RWPE1 (cell line): ENCODE measurements around the gene WWTR1.

Experiments
- CTCF ChIA-PET: fragments of 350-600 bp; sonication (Branson Sonifier 250); formaldehyde crosslinking; extraction: SDS; loops from one replicate; lab custom pipeline; 2021; lab: Yijun Ruan, JAX
- POLR2A ChIA-PET: fragments of 400-600 bp; formaldehyde crosslinking; extraction: SDS; loops from one replicate; lab custom pipeline; 2020; ENCODE audit warnings: antibody characterized with exemption; ENCODE audit not compliant: low non-redundant PET; lab: Yijun Ruan, JAX
- DNase-seq: peaks from one replicate; pipeline ENCODE4 v3.0.0; 2012; ENCODE audit warnings: low spot score
- H3K27ac ChIP-seq: fragments of 450-650 bp; 2 replicates; pipeline ENCODE4 v1.5.1; 2017
- TF ChIP-seq, protein P1 (sequence below): fragments of 450-650 bp; conservative IDR thresholded peaks from 2 replicates; pipeline ENCODE4 v1.5.1; 2017; ENCODE audit warnings: low read depth, mild to moderate bottlenecking

Gene WWTR1

DNA sequence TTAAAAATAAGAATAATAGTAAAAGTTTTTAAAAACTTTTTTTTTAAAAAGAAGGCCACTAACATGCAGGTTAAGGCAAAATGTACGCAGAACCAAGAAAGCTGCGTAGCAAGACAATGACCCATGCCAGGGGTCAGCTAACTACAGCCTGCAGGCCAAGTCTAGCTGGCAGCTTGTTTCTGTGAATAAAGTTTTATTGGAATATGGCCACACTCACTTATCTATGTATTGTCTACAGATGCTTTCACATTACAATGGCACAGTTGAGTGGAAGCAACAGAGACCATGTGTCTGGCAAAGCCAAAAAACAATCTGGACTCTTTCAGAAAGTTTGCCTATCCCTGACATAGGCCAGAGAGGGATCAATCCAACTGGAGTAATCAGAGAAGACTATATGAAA, 46.7 kb downstream of the WWTR1 start:
- POLR2A ChIA-PET: no interaction called here
- TF ChIP-seq, protein P1, sequence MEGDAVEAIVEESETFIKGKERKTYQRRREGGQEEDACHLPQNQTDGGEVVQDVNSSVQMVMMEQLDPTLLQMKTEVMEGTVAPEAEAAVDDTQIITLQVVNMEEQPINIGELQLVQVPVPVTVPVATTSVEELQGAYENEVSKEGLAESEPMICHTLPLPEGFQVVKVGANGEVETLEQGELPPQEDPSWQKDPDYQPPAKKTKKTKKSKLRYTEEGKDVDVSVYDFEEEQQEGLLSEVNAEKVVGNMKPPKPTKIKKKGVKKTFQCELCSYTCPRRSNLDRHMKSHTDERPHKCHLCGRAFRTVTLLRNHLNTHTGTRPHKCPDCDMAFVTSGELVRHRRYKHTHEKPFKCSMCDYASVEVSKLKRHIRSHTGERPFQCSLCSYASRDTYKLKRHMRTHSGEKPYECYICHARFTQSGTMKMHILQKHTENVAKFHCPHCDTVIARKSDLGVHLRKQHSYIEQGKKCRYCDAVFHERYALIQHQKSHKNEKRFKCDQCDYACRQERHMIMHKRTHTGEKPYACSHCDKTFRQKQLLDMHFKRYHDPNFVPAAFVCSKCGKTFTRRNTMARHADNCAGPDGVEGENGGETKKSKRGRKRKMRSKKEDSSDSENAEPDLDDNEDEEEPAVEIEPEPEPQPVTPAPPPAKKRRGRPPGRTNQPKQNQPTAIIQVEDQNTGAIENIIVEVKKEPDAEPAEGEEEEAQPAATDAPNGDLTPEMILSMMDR: no peak
- CTCF ChIA-PET: interaction anchor here (0.7 kb wide), 1 partner anchor 256 kb away, joined by 3 read pairs; no protein-coding TSS in a partner anchor
- no peak for DNase-seq
- no peak overlapping the region for H3K27ac ChIP-seq

DNA sequence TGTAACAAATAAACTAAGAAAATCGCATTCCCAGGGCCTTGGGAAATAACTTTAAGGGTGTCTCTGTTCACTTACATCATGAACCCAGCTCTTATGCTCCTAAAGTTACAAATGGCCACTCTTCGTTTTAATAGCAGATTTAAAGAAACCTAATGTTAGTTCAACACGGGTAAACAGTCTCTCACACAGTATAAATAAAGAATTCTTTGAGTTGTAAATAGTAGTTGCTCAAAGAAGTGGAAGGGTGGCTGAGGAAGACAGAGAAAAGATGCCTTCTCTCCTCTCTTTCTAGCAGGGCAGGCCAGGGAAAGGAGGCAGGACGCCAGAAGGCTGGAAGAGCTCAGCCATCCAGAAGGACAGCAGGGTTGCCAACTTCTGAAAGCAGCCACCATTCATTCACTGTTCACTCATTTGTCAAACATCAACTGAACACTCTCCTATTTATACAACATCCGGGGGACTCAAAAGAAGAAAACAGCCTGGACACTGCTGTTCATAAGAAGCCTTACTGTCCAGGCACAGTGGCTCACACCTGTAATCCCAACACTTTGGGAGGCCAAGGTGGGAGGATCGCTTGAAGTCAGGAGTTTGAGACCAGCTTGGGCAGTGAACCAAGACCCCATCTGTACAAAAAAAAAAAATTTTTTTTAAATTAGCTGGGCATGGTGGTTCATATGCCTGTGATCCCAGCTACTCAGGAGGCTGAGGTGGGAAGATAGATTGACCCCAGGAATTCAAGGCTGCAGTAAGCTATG, 47.3 kb downstream of the WWTR1 start:
- H3K27ac ChIP-seq: no peak overlapping the region
- DNase-seq: no peak
- ChIA-PET POLR2A (no interaction called here), CTCF (interaction anchor here (0.6 to 0.7 kb wide), 3 partner anchors 42 to 992 kb away, joined by 3 read pairs; partner anchors contain the start of gene SELENOT)
- TF ChIP-seq, protein P1: no peak

DNA sequence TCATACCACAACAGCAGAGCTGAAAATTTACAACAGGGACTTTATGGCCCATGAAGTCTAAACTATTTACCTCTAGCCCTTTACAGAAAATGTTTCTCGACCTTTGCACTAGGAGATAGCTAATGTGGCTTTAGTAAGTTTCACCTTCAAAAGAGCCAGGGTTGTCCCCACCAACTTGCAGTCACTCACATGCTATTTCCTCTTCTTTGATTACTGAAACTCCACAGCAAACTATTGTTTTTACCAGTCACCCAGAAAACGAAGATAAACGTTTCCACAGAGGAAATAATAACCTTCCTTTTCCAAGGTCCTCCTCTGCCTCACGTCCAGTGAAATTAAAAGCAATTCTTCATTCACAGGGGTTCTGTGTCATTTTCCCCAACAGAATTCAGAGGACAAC, 48.2 kb downstream of the WWTR1 start:
- POLR2A ChIA-PET: no interaction called here
- H3K27ac ChIP-seq: no peak overlapping the region
- TF ChIP-seq, protein P1: no peak
- CTCF ChIA-PET: interaction anchor here (0.6 kb wide), 2 partner anchors 41 to 993 kb away, joined by 3 read pairs; partner anchors contain the start of gene SELENOT
- DNase-seq: no peak

DNA sequence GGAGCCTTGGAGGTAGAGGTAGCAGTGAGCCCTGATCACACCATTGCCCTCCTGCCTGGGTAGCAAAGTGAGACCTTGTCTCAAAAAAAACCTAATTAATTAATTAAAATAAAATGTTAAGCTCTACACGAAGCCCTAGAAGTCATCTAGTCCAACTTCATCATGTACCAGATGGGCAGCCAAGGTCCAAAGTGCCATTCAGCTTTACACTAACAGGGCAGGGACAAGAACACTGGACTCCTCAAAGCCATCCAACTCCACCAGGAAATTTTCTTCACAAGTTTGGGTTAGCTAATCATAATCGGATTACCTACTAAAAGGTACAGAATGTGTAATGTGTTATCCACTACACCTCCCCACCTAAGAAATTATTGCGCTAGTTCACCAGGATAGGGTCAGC, 48.8 kb downstream of the WWTR1 start:
- H3K27ac ChIP-seq: no peak overlapping the region
- DNase-seq: no peak
- TF ChIP-seq, protein P1: no peak
- POLR2A ChIA-PET: interaction anchor here (0.7 kb wide), 1 partner anchor 45 kb away, joined by 4 read pairs; no protein-coding TSS in a partner anchor
- CTCF ChIA-PET: no interaction called here

DNA sequence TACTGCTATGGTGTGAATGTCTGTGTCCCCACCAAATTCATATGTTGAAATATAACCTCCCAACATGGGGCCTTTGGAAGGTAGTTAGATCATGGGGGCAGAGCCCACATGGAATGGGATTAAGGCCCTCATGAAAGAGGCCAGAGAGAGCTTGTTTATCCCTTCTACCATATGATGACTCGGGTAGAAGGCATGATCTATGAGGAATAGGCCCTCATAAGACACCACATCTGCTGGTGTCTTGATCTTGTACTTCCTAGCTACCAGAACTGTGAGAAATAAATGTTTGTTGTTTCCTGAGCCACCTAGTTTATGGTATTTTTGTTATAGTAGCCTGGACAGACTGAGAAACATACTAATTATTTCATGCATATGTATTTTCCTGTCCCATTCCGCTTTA, 51.9 kb downstream of the WWTR1 start:
- ChIA-PET POLR2A (no interaction called here), CTCF (interaction anchor here (0.7 kb wide), 1 partner anchor 274 kb away, joined by 3 read pairs; no protein-coding TSS in a partner anchor)
- no peak for DNase-seq
- TF ChIP-seq, protein P1: no peak
- no peak overlapping the region for H3K27ac ChIP-seq

DNA sequence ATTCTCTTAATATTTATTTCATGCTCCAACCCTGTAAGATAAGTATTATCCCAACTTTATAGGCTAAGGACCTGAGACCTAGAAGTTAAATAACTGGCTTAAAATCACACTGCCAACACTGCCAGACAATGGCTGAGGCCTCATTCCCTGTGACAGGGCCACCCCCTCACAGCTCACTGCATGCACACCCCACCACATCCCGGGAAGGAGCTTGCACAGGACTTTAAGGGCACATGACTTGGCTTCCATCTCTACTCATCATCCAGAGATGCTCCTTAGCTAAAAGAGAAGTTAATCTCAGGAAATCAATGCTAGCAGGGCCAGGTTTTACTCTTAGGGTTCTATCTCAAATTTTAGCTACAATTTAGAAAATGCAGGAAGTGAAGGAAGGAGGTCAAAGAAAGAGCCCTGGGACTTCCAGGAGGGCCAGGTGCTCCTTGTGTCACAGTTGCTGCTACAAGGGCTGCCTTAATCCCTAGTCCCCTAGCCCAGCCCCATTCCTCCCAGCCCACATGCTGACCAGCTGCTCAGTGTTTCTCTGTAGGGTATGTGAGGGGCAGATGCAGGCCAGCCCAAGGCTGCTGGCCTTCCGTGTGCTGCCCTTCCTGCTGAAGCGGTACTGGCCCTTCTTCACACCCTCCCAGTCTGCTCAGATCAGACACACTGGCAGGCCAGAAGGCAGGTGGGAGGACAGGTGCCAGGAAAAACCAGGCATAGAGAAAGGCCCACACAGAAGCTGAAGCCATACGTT, 53.5 kb downstream of the WWTR1 start:
- no peak for DNase-seq
- TF ChIP-seq, protein P1: no peak
- peak overlapping the region; percentile 46 for H3K27ac ChIP-seq
- CTCF ChIA-PET: no interaction called here
- POLR2A ChIA-PET: interaction anchor here (0.6 to 1.1 kb wide), 2 partner anchors 42 to 53 kb away, joined by 3 to 6 read pairs; partner anchors contain the start of gene WWTR1
